Fibroblast of lung (primary cell): ENCODE measurements around the gene A1CF.

Experiments used
- EZH2 ChIP-seq: IDR thresholded peaks from 2 replicates; pipeline ENCODE4 v1.5.1; 2012; ENCODE audit warnings: low read length, control low read depth, mild to moderate bottlenecking; ENCODE audit errors: missing control alignments
- TF ChIP-seq, protein P1 (sequence below), 2 donors: IDR thresholded peaks in 1 of 2; conservative IDR thresholded peaks in 1 of 2; 1 replicate in 1 of 2; 2 replicates in 1 of 2; pipeline ENCODE4 v1.5.1; 2011 to 2012; ENCODE audit warnings: low read length in 2 of 2, control low read depth in 1 of 2, inconsistent platforms in 1 of 2, low read depth in 1 of 2, mild to moderate bottlenecking in 1 of 2

DNA sequence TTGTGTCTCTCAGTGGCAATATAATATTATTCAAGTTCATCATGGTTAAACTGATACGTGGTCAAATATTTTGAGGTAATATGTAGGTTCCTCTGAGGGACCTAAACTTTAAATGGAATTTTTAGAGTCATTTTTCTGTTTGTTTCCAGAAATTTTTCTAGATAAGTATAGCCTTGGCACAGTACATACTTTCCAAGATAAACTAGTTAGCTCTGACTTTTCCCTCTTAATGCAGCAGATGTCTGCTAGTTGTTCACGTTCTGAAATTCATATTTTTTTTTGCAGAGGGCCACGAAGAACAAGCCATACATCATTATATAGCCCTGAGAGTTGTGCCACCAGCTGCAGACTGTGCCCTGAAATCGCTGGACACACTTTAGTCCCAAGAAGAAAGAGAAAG, 61.6 kb downstream of the A1CF start:
- TF ChIP-seq, protein P1, sequence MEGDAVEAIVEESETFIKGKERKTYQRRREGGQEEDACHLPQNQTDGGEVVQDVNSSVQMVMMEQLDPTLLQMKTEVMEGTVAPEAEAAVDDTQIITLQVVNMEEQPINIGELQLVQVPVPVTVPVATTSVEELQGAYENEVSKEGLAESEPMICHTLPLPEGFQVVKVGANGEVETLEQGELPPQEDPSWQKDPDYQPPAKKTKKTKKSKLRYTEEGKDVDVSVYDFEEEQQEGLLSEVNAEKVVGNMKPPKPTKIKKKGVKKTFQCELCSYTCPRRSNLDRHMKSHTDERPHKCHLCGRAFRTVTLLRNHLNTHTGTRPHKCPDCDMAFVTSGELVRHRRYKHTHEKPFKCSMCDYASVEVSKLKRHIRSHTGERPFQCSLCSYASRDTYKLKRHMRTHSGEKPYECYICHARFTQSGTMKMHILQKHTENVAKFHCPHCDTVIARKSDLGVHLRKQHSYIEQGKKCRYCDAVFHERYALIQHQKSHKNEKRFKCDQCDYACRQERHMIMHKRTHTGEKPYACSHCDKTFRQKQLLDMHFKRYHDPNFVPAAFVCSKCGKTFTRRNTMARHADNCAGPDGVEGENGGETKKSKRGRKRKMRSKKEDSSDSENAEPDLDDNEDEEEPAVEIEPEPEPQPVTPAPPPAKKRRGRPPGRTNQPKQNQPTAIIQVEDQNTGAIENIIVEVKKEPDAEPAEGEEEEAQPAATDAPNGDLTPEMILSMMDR (conservative IDR thresholded peaks at IDR 0.05 in 1 of 2, IDR thresholded peaks at IDR 0.05 in 1 of 2; ENCODE audit: low read depth in 1 of 2, low read length in 2 of 2), result no peak
- no peak for TF ChIP-seq EZH2
